ENCODE measurements around the gene DACH1. TPM values are rescaled to one million over a fixed set of nuclear protein-coding genes. Genes with fewer than 3 reads are reported as not detected.

DACH1 gene
- total RNA-seq, 4 donors from 2014 or later = 1.5 to 55.1 (median 4.7) TPM

DNA sequence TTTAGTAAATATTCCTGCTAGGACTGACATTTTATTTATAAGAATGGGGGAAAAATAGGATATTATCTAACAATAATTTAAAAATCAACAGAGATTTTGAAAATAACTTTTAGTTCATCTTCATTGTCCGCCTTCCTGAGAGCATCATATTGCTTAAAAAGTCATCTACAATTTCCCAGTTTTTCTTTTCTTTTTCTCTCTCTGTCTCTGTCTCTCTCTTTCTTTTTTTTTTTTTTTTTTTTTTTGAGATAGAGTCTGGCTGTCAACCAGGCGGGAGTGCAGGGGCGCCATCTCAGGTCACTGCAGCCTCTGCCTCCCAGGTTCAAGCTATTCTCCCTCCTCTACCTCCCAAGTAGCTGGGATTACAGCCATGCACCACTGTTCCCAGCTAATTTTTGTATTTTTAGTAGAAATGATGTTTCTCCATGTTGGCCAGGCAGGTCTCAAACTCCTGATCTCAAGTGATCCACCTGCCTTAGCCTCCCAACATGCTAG lies 276.3 kb downstream of the DACH1 start:
- Histone ChIP-seq H3K4me3 (no peak overlapping the region), H3K36me3 (no peaks in the 10 kb centered on the region), H3K27me3 (no peaks in the 10 kb centered on the region), H3K27ac (no peak overlapping the region), H3K4me1 (no peaks in the 10 kb centered on the region), H3K9me3 (no peaks in the 10 kb centered on the region)
- TF ChIP-seq, protein P1, sequence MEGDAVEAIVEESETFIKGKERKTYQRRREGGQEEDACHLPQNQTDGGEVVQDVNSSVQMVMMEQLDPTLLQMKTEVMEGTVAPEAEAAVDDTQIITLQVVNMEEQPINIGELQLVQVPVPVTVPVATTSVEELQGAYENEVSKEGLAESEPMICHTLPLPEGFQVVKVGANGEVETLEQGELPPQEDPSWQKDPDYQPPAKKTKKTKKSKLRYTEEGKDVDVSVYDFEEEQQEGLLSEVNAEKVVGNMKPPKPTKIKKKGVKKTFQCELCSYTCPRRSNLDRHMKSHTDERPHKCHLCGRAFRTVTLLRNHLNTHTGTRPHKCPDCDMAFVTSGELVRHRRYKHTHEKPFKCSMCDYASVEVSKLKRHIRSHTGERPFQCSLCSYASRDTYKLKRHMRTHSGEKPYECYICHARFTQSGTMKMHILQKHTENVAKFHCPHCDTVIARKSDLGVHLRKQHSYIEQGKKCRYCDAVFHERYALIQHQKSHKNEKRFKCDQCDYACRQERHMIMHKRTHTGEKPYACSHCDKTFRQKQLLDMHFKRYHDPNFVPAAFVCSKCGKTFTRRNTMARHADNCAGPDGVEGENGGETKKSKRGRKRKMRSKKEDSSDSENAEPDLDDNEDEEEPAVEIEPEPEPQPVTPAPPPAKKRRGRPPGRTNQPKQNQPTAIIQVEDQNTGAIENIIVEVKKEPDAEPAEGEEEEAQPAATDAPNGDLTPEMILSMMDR (IDR thresholded peaks at IDR 0.05) = no peak
- no peak for TF ChIP-seq POLR2A (IDR thresholded peaks at IDR 0.05)
- intact Hi-C loops (cut with DNase I; ENCODE audit: low total_unique reads) = no loop called here
- no peak for DNase-seq

DNA sequence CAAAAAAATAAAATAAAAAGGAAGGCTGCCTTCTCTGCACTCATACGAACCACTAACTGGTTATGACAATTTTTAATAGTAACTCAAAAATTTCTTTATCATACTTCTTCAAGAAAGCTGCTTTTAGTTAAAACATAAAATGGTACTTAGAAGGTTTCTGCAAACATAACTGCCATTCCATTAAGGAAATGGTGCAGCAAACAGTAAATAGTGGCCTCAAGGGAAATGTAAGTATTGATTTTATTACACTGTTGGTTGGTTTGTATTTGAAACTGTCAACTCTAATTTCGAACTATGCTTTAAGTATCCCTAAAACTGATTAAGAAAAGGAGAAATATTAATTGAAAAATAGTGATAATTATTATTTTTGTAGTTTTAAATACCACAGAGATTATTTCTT lies 278.0 kb downstream of the DACH1 start:
- Histone ChIP-seq H3K4me3 (no peak overlapping the region), H3K4me1 (no peaks in the 10 kb centered on the region), H3K27me3 (no peaks in the 10 kb centered on the region), H3K9me3 (no peaks in the 10 kb centered on the region), H3K27ac (no peak overlapping the region), H3K36me3 (no peaks in the 10 kb centered on the region)
- DNase-seq = no peak
- intact Hi-C loops (cut with DNase I; ENCODE audit: low total_unique reads) = no loop called here
- TF ChIP-seq, protein P1 (IDR thresholded peaks at IDR 0.05) = no peak
- no peak for TF ChIP-seq POLR2A (IDR thresholded peaks at IDR 0.05)

DNA sequence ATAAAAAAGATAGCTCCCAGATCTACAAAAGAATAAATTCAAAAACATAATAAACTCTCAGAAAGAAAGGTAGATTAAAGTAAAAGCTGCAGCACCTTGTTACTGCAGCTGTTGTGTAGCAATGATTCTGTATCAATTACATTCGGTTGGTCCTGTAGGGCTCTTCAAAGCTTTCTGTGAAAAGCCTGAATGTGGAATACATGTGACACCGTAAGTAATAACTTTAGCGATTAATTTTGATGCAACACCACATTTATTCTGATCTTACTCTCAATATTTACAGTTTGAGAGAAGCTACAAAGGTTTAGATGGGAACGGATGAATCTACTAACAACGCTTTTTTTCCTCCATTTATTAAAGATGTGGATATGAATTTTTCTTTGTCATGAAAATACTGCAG lies 279.2 kb downstream of the DACH1 start:
- no peak overlapping the region for H3K27ac ChIP-seq
- H3K27me3 ChIP-seq = no peaks in the 10 kb centered on the region
- intact Hi-C loops (cut with DNase I; ENCODE audit: low total_unique reads) = no loop called here
- no peak for DNase-seq
- no peak for TF ChIP-seq POLR2A (IDR thresholded peaks at IDR 0.05)
- TF ChIP-seq, protein P1 (IDR thresholded peaks at IDR 0.05) = no peak
- no peaks in the 10 kb centered on the region for H3K4me1 ChIP-seq
- no peak overlapping the region for H3K4me3 ChIP-seq
- no peaks in the 10 kb centered on the region for H3K36me3 ChIP-seq
- no peaks in the 10 kb centered on the region for H3K9me3 ChIP-seq

- TF ChIP-seq, protein P1 (IDR thresholded peaks at IDR 0.05) = no peak
- no peak for TF ChIP-seq POLR2A (IDR thresholded peaks at IDR 0.05)
- Histone ChIP-seq H3K36me3 (no peaks in the 10 kb centered on the region), H3K27me3 (no peaks in the 10 kb centered on the region), H3K4me3 (no peak overlapping the region), H3K4me1 (no peaks in the 10 kb centered on the region), H3K27ac (no peak overlapping the region), H3K9me3 (no peaks in the 10 kb centered on the region)
- DNase-seq = no peak
- intact Hi-C loops (cut with DNase I; ENCODE audit: low total_unique reads) = no loop called here
Measured at GRCh38 chr13:71587193-71587592, 279.8 kb downstream of the DACH1 start.

DNA sequence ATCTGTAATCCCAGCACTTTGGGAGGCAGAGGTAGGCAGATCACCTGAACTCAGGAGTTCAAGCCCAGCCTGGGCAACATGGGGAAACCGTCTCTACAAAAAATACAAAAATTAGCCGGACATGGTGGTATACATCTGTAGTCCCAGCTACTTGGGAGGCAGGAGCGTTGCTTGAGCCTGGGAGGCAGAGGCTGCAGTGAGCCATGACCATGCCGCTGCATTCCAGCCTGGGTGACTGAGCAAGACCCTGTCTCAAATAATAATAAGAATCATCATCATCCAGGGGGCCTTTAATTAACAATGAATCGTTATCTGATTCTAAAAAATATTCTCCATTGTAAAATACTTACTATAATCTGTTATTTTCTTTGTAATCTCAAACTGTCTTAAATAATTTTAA lies 283.4 kb downstream of the DACH1 start:
- Histone ChIP-seq H3K4me1 (no peaks in the 10 kb centered on the region), H3K27ac (no peak overlapping the region), H3K27me3 (no peaks in the 10 kb centered on the region), H3K4me3 (no peak overlapping the region), H3K9me3 (no peaks in the 10 kb centered on the region), H3K36me3 (no peaks in the 10 kb centered on the region)
- TF ChIP-seq, protein P1 (IDR thresholded peaks at IDR 0.05) = no peak
- TF ChIP-seq POLR2A (IDR thresholded peaks at IDR 0.05) = no peak
- no peak for DNase-seq
- intact Hi-C loops (cut with DNase I; ENCODE audit: low total_unique reads) = no loop called here

Measured in uterus (tissue), 4 donors.